Measurements from ENCODE around the gene FTO. TPM values are rescaled to one million over a fixed set of nuclear protein-coding genes. Genes with fewer than 3 reads are reported as not detected.
"Not testable (repeated sequence)": the region's sequence is repeated elsewhere in the genome, so short reads cannot be mapped to it uniquely, and the experiment has no call there.

FTO gene
- total and polyA plus RNA-seq, 4 donors, result 12.2 to 145 (median 57.7) TPM

DNA sequence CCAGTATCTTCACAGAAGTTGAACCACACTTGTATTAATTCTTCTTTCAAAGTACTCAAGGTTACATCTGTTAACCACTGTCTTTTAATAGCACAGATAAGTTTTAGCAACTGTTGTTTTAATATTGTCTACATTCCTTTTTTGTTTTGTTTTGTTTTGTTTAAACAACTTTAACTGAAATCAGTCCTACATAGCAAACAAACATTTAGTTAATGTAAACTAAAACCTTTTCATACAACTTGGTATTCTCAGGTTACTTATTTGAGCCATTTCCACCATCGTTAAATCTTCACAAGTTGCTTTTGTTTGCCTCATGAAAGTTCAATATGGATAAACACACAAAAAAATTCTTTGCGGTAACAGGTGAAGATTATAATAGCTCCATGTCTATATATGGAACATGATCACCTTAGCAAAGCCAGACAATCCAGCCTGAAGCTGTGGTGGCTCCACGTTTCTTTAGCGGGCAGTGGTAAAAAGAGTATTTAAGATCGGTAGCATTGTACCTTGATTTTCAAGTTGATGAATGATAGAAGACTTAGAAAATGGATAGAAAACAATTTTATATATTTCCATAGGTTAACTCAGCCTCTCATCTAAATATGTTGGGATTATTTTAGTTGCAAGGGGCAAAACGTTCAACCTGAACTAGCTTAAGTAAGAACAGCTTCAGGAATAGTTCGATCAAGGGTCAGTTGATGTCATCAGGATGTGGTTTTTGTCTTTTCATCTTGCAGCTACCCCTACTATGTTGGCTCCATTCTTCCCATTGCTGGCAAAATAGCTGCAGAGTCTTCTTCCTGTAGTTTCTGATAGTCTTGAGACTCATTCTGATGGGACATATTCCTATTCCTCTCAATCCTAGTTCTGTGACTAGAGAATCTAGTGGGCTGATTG, 182.8 kb downstream of the FTO start:
- H3K4me3 ChIP-seq, result no peak overlapping the region
- H3K36me3 ChIP-seq (ENCODE audit: control insufficient read depth in 4 of 4, insufficient read depth in 4 of 4, low read length in 4 of 4), result peaks cover 2 to 15% (median 8%) of the 10 kb centered on the region in 4 donors
- peaks cover 0 to 2% (median 0%) of the 10 kb centered on the region in 5 donors for H3K4me1 ChIP-seq (ENCODE audit: control insufficient read depth in 5 of 5, insufficient read depth in 5 of 5, low read length in 5 of 5)
- TF ChIP-seq, protein P1, sequence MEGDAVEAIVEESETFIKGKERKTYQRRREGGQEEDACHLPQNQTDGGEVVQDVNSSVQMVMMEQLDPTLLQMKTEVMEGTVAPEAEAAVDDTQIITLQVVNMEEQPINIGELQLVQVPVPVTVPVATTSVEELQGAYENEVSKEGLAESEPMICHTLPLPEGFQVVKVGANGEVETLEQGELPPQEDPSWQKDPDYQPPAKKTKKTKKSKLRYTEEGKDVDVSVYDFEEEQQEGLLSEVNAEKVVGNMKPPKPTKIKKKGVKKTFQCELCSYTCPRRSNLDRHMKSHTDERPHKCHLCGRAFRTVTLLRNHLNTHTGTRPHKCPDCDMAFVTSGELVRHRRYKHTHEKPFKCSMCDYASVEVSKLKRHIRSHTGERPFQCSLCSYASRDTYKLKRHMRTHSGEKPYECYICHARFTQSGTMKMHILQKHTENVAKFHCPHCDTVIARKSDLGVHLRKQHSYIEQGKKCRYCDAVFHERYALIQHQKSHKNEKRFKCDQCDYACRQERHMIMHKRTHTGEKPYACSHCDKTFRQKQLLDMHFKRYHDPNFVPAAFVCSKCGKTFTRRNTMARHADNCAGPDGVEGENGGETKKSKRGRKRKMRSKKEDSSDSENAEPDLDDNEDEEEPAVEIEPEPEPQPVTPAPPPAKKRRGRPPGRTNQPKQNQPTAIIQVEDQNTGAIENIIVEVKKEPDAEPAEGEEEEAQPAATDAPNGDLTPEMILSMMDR (IDR thresholded peaks at IDR 0.05; ENCODE audit: control extremely low read depth, extremely low read depth), result no peak
- H3K9me3 ChIP-seq (ENCODE audit: control insufficient read depth in 4 of 4, insufficient read depth in 3 of 4, low read length in 3 of 4), result no peaks in the 10 kb centered on the region
- no peak for DNase-seq
- ATAC-seq (ENCODE audit: insufficient read depth, low FRiP score), result no peak
- H3K27ac ChIP-seq (ENCODE audit: low read depth in 1 of 2, low read length in 1 of 2), result no peak overlapping the region
- H3K27me3 ChIP-seq (ENCODE audit: control insufficient read depth in 3 of 3, insufficient read depth in 3 of 3, low read length in 2 of 3), result no peaks in the 10 kb centered on the region
- 89 to 93% methylated on average over 7 of the region's 7 CpGs for WGBS, 2 donors
- no peak overlapping the region for H3K9ac ChIP-seq (ENCODE audit: insufficient read depth in 1 of 2, low read length in 2 of 2)

- Histone ChIP-seq H3K27me3 (ENCODE audit: control insufficient read depth in 3 of 3, insufficient read depth in 3 of 3, low read length in 2 of 3) (no peaks in the 10 kb centered on the region), H3K9ac (ENCODE audit: insufficient read depth in 1 of 2, low read length in 2 of 2) (no peak overlapping the region), H3K9me3 (ENCODE audit: control insufficient read depth in 4 of 4, insufficient read depth in 3 of 4, low read length in 3 of 4) (no peaks in the 10 kb centered on the region), H3K36me3 (ENCODE audit: control insufficient read depth in 4 of 4, insufficient read depth in 4 of 4, low read length in 4 of 4) (peaks cover 2 to 15% (median 8%) of the 10 kb centered on the region in 4 donors), H3K4me3 (no peak overlapping the region), H3K4me1 (ENCODE audit: control insufficient read depth in 5 of 5, insufficient read depth in 5 of 5, low read length in 5 of 5) (peaks cover 0 to 11% (median 5%) of the 10 kb centered on the region in 5 donors), H3K27ac (ENCODE audit: low read depth in 1 of 2, low read length in 1 of 2) (no peak overlapping the region)
- WGBS, 2 donors, result 89 to 94% methylated on average over 3 of the region's 3 CpGs
- TF ChIP-seq, protein P1 (IDR thresholded peaks at IDR 0.05; ENCODE audit: control extremely low read depth, extremely low read depth), result no peak
- ATAC-seq (ENCODE audit: insufficient read depth, low FRiP score) (no peak), DNase-seq (no peak)
These were observed 184.3 kb downstream of the FTO start for GRCh38 chr16:53888222-53888621.

GRCh38 chr16:53890877-53891276, 186.9 kb downstream of the FTO start:
- peaks cover 0 to 32% (median 9%) of the 10 kb centered on the region in 5 donors for H3K4me1 ChIP-seq (ENCODE audit: control insufficient read depth in 5 of 5, insufficient read depth in 5 of 5, low read length in 5 of 5)
- not testable (repeated sequence) for H3K27me3 ChIP-seq (ENCODE audit: control insufficient read depth in 3 of 3, insufficient read depth in 3 of 3, low read length in 2 of 3); H3K27ac ChIP-seq (ENCODE audit: low read depth in 1 of 2, low read length in 1 of 2); H3K9me3 ChIP-seq (ENCODE audit: control insufficient read depth in 4 of 4, insufficient read depth in 3 of 4, low read length in 3 of 4); H3K9ac ChIP-seq (ENCODE audit: insufficient read depth in 1 of 2, low read length in 2 of 2); ATAC-seq (ENCODE audit: insufficient read depth, low FRiP score); H3K36me3 ChIP-seq (ENCODE audit: control insufficient read depth in 4 of 4, insufficient read depth in 4 of 4, low read length in 4 of 4); H3K4me3 ChIP-seq; DNase-seq
- WGBS, 2 donors, result 92 to 94% methylated on average over 8 of the region's 8 CpGs

- Histone ChIP-seq H3K27ac (ENCODE audit: low read depth in 1 of 2, low read length in 1 of 2) (no peak overlapping the region), H3K9ac (ENCODE audit: insufficient read depth in 1 of 2, low read length in 2 of 2) (no peak overlapping the region), H3K9me3 (ENCODE audit: control insufficient read depth in 4 of 4, insufficient read depth in 3 of 4, low read length in 3 of 4) (no peaks in the 10 kb centered on the region), H3K27me3 (ENCODE audit: control insufficient read depth in 3 of 3, insufficient read depth in 3 of 3, low read length in 2 of 3) (peaks cover 0 to 3% (median 0%) of the 10 kb centered on the region in 3 donors), H3K4me1 (ENCODE audit: control insufficient read depth in 5 of 5, insufficient read depth in 5 of 5, low read length in 5 of 5) (peaks cover 0 to 39% (median 9%) of the 10 kb centered on the region in 5 donors), H3K4me3 (no peak overlapping the region), H3K36me3 (ENCODE audit: control insufficient read depth in 4 of 4, insufficient read depth in 4 of 4, low read length in 4 of 4) (peaks cover 0 to 10% (median 6%) of the 10 kb centered on the region in 4 donors)
- DNase-seq (no peak), ATAC-seq (ENCODE audit: insufficient read depth, low FRiP score) (no peak)
- TF ChIP-seq, protein P1 (IDR thresholded peaks at IDR 0.05; ENCODE audit: control extremely low read depth, extremely low read depth), result no peak
- WGBS, 2 donors, result 74 to 82% methylated on average over 9 of the region's 9 CpGs
These were observed 187.6 kb downstream of the FTO start for GRCh38 chr16:53891409-53892139.
